Hepatocyte (in vitro differentiated cells): ENCODE data around the gene C8G.

Experiments
- CTCF ChIP-seq: fragments of 200-600 bp; sonication (generic); IDR thresholded peaks from 2 replicates; pipeline ENCODE4 v1.5.1; 2016; ENCODE audit warnings: antibody characterized with exemption, mild to moderate bottlenecking; ENCODE audit not compliant: poor library complexity
- EZH2 ChIP-seq: fragments of 200-600 bp; sonication (generic); IDR thresholded peaks from 2 replicates; pipeline ENCODE4 v1.6.1; 2016; ENCODE audit warnings: antibody characterized with exemption, mild to moderate bottlenecking, borderline replicate concordance

- TF ChIP-seq CTCF (no peak), EZH2 (no peak)
Measured at GRCh38 chr9:136965771-136966484, 20.9 kb downstream of the C8G start.
